Measurements from ENCODE around the gene MAN1C1.

Gene MAN1C1

GRCh38 chr1:25616095-25616986 is at the start of gene MAN1C1:
TSS of gene MAN1C1 (plus strand) at chr1:25616791. CDS start at chr1:25617798, 1,007 bp downstream.
- DNase-seq (ENCODE audit: low read depth): peak; percentile 83

GRCh38 chr1:25567710-25568089 is 48.9 kb upstream of the MAN1C1 start:
- peak; percentile 44 for DNase-seq (ENCODE audit: low read depth)

GRCh38 chr1:25568090-25568833 is 48.3 kb upstream of the MAN1C1 start:
- DNase-seq (ENCODE audit: low read depth): peak; percentile 65

GRCh38 chr1:25568834-25569596 is 47.6 kb upstream of the MAN1C1 start:
- DNase-seq (ENCODE audit: low read depth): peak; percentile 93

GRCh38 chr1:25569597-25570396 is 46.8 kb upstream of the MAN1C1 start:
- no peak for DNase-seq (ENCODE audit: low read depth)

GRCh38 chr1:25570798-25571521 is 45.6 kb upstream of the MAN1C1 start:
- DNase-seq (ENCODE audit: low read depth): no peak

GRCh38 chr1:25571522-25571970 is 45.0 kb upstream of the MAN1C1 start:
- DNase-seq (ENCODE audit: low read depth): no peak

- DNase-seq (ENCODE audit: low read depth): no peak
These were observed 44.5 kb upstream of the MAN1C1 start for GRCh38 chr1:25572107-25572506.

GRCh38 chr1:25572708-25573590 is 43.6 kb upstream of the MAN1C1 start:
- peak; percentile 56 for DNase-seq (ENCODE audit: low read depth)

GRCh38 chr1:25573591-25573930 is 43.0 kb upstream of the MAN1C1 start:
- DNase-seq (ENCODE audit: low read depth): no peak

- DNase-seq (ENCODE audit: low read depth): no peak
These were observed 42.6 kb upstream of the MAN1C1 start for GRCh38 chr1:25573961-25574360.

GRCh38 chr1:25575191-25575590 is 41.4 kb upstream of the MAN1C1 start:
- no peak for DNase-seq (ENCODE audit: low read depth)

- no peak for DNase-seq (ENCODE audit: low read depth)
These were observed 40.0 kb upstream of the MAN1C1 start for GRCh38 chr1:25576459-25577133.

- DNase-seq (ENCODE audit: low read depth): no peak
These were observed 39.3 kb upstream of the MAN1C1 start for GRCh38 chr1:25577134-25577920.

GRCh38 chr1:25579292-25580252 is 37.0 kb upstream of the MAN1C1 start:
- DNase-seq (ENCODE audit: low read depth): no peak

- DNase-seq (ENCODE audit: low read depth): no peak
These were observed 35.7 kb upstream of the MAN1C1 start for GRCh38 chr1:25580927-25581326.

GRCh38 chr1:25581764-25582163 is 34.8 kb upstream of the MAN1C1 start:
- no peak for DNase-seq (ENCODE audit: low read depth)

Data from EH (cell line).